Fibroblast of pulmonary artery (primary cell): Measurements from ENCODE around the gene GDA.

Source experiments
- DNase-seq: peaks from one replicate; pipeline ENCODE4 v3.0.0-alpha.2; 2010; ENCODE audit warnings: low read depth
- H3K4me3 ChIP-seq: replicated peaks from 2 replicates; pipeline ENCODE4 v1.5.1; 2011; ENCODE audit warnings: low read depth, mild to moderate bottlenecking, control low read depth, low read length, moderate library complexity
- TF ChIP-seq, protein P1 (sequence below): IDR thresholded peaks from 2 replicates; pipeline ENCODE4 v1.5.1; 2011; ENCODE audit warnings: mild to moderate bottlenecking, control low read depth, low read length, inconsistent platforms; ENCODE audit errors: missing control alignments

Gene GDA

DNA sequence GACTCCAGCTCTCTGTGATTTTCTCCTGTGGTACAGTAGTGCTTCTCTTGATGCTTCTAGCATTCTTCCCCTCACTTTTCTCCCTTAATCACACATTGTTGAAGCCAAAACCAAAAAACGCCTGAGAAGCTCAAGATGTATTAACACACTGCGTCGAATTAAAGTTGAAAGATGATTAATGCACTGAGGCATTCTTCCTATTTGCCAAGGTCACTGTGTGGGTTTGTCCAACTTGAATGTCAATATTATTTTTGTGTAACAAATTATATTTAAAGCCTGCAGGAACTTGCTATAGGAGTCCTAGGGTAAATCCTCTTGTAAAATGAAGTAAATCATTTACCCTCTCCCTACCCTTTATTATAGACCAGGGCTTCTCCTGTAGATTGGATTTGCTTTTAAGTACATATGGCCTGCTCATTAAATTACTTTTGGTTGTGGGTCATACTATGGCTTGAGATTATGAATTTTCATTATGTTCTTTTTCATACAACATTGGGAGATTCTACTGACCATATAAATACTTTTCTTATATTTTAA is 68.1 kb downstream of the GDA start:
- TF ChIP-seq, protein P1, sequence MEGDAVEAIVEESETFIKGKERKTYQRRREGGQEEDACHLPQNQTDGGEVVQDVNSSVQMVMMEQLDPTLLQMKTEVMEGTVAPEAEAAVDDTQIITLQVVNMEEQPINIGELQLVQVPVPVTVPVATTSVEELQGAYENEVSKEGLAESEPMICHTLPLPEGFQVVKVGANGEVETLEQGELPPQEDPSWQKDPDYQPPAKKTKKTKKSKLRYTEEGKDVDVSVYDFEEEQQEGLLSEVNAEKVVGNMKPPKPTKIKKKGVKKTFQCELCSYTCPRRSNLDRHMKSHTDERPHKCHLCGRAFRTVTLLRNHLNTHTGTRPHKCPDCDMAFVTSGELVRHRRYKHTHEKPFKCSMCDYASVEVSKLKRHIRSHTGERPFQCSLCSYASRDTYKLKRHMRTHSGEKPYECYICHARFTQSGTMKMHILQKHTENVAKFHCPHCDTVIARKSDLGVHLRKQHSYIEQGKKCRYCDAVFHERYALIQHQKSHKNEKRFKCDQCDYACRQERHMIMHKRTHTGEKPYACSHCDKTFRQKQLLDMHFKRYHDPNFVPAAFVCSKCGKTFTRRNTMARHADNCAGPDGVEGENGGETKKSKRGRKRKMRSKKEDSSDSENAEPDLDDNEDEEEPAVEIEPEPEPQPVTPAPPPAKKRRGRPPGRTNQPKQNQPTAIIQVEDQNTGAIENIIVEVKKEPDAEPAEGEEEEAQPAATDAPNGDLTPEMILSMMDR: no peak
- no peak overlapping the region for H3K4me3 ChIP-seq
- no peak for DNase-seq

GRCh38 chr9:72220589-72220988 is 71.3 kb downstream of the GDA start:
- TF ChIP-seq, protein P1: no peak
- no peak for DNase-seq
- no peak overlapping the region for H3K4me3 ChIP-seq

- DNase-seq: no peak
- TF ChIP-seq, protein P1: no peak
- H3K4me3 ChIP-seq: no peak overlapping the region
Measured at GRCh38 chr9:72226146-72226812, 77.0 kb downstream of the GDA start.

GRCh38 chr9:72228282-72228681 is 79.0 kb downstream of the GDA start:
- TF ChIP-seq, protein P1: no peak
- H3K4me3 ChIP-seq: no peak overlapping the region
- no peak for DNase-seq

DNA sequence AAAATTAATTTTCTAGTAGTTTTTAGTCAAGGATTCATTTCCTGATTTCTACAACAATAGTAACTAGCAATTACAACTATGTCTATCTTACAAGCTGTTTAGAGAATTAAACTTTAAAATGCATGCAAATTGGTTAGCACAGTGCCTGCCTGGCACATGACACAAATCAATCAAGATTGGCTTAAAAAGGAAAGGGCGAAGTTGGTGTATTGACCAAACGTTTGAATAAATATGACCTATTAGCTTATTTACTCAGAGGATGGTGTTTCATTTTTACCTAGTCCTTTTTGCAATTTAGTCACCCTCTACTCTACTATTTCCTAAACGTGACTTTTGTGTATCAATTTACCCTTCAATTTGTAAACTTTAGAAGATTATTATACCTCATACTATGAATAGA is 83.5 kb downstream of the GDA start:
- no peak for DNase-seq
- H3K4me3 ChIP-seq: no peak overlapping the region
- TF ChIP-seq, protein P1: no peak

DNA sequence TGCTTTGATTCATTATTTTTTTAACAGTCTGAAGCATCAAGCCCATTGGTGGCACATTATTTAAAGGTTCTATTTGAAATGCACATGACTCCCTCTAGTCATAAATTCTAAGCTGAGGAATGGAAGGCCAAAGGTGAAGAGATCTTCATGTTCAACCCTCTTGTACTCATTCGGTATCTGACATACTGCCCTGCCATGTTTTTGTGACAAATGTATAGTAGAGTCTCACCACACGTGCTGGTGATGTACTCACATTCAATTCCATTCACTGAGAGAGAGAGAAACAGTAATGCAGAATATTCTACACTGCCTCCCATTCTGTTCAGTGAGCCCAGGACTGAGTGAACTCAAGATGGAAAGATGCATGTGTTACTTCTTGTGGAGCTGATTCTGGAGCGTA is 98.3 kb downstream of the GDA start:
- TF ChIP-seq, protein P1: no peak
- DNase-seq: no peak
- H3K4me3 ChIP-seq: no peak overlapping the region

DNA sequence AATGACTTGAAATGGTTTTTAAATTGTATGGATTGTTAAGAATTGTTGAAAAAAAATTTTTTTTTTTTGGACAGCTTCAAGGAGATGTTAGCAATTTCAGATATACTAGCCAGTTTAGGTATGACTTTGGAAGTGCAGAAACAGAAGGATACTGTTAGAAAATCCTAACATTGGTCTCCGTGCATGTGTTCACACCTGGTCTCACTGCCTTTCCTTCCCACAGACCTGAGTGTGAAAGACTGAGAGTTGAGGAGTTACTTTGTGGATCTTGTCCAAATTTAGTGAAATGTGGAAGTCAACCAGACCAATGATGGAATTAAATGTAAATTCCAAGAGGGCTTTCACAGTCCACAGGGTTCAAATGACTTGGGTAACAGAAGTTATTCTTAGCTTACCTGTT is 102.3 kb downstream of the GDA start:
- no peak for DNase-seq
- H3K4me3 ChIP-seq: no peak overlapping the region
- TF ChIP-seq, protein P1: no peak
